H1 (cell line): Measurements from ENCODE around the gene SLC6A6. TPM values are rescaled to one million over a fixed set of nuclear protein-coding genes. Genes with fewer than 3 reads are reported as not detected.

Experiments
- CTCF ChIA-PET: fragments of 300-600 bp; sonication (Branson Sonifier 250); formaldehyde crosslinking; loops from one replicate; lab custom pipeline; 2021; ENCODE audit not compliant: partially characterized antibody; lab: Charles Lee
- POLR2A ChIA-PET: fragments of 300-600 bp; sonication (Branson Sonifier 250); formaldehyde crosslinking; loops from one replicate; lab custom pipeline; 2021; ENCODE audit warnings: inconsistent platforms; ENCODE audit not compliant: partially characterized antibody; lab: Charles Lee
- DNase-seq, 2 experiments: peaks; one replicate each; pipeline versions ENCODE4 v3.0.0 to v3.0.0-alpha.2; 2010 to 2022; ENCODE audit warnings: low spot score in 2 of 2, low read depth in 1 of 2, mixed read lengths in 1 of 2
- FAIRE-seq: peaks from 2 replicates; lab custom pipeline; 2011; peaks lifted over from hg19 to GRCh38; lab: Jason Lieb, UNC
- H2AFZ ChIP-seq: 2 replicates; pipeline ENCODE4 v1.8.1; 2012; ENCODE audit warnings: low read length, inconsistent platforms
- H2AK5ac ChIP-seq: 2 replicates; pipeline ENCODE4 v1.6.1; 2013; ENCODE audit warnings: low read depth, low read length
- H2BK120ac ChIP-seq: replicated peaks from 2 replicates; pipeline ENCODE3; 2013; ENCODE audit warnings: low read depth, low read length, inconsistent platforms
- H2BK12ac ChIP-seq: 2 replicates; pipeline ENCODE4 v1.6.1; 2013; ENCODE audit warnings: low read depth, low read length
- H2BK15ac ChIP-seq: 2 replicates; pipeline ENCODE4 v1.6.1; 2013; ENCODE audit warnings: low read length
- H2BK20ac ChIP-seq: 2 replicates; pipeline ENCODE4 v1.6.1; 2013; ENCODE audit warnings: low read length
- H2BK5ac ChIP-seq: 2 replicates; pipeline ENCODE4 v1.6.1; 2013; ENCODE audit warnings: low read depth, low read length
- H3K14ac ChIP-seq: 2 replicates; pipeline ENCODE4 v1.6.1; 2013; ENCODE audit warnings: inconsistent platforms; ENCODE audit not compliant: insufficient read length
- H3K18ac ChIP-seq: 2 replicates; pipeline ENCODE4 v1.6.1; 2013; ENCODE audit warnings: low read length; ENCODE audit errors: extremely low read depth
- H3K23ac ChIP-seq: 2 replicates; pipeline ENCODE4 v1.6.1; 2013; ENCODE audit warnings: inconsistent platforms; ENCODE audit not compliant: insufficient read length
- H3K23me2 ChIP-seq: 2 replicates; pipeline ENCODE4 v1.6.1; 2013; ENCODE audit warnings: low read depth, low read length
- H3K27ac ChIP-seq: 2 replicates; pipeline ENCODE4 v1.6.1; 2011; ENCODE audit warnings: low read depth, low read length, inconsistent platforms
- H3K27me3 ChIP-seq, 4 experiments: replicated peaks in 1 of 4; 1 replicate in 1 of 4; 2 replicates in 3 of 4; pipeline versions ENCODE4 v1.6.1 to v1.8.1; 2011 to 2013; ENCODE audit warnings: low read length in 3 of 4, mild to moderate bottlenecking in 3 of 4, inconsistent platforms in 2 of 4, mixed read lengths in 2 of 4, moderate library complexity in 1 of 4; ENCODE audit not compliant: control insufficient read depth in 3 of 4, insufficient read depth in 3 of 4; ENCODE audit errors: extremely low read depth in 1 of 4
- H3K36me3 ChIP-seq, 4 experiments: 2 replicates each; pipeline versions ENCODE4 v1.6.1 to v1.8.1; 2011 to 2013; ENCODE audit warnings: mild to moderate bottlenecking in 4 of 4, low read length in 3 of 4, moderate library complexity in 2 of 4, control low read depth in 1 of 4, inconsistent platforms in 1 of 4; ENCODE audit not compliant: insufficient read depth in 4 of 4, control insufficient read depth in 2 of 4
- H3K4ac ChIP-seq: replicated peaks from 2 replicates; pipeline ENCODE3; 2013; ENCODE audit warnings: low read length, low read depth, mixed read lengths, inconsistent platforms; ENCODE audit not compliant: insufficient read length
- H3K4me1 ChIP-seq, 4 experiments: replicated peaks in 1 of 4; 1 replicate in 1 of 4; 2 replicates in 3 of 4; pipeline versions ENCODE4 v1.6.1 to v1.8.1; 2011 to 2013; ENCODE audit warnings: low read length in 3 of 4, inconsistent platforms in 2 of 4, mixed read lengths in 1 of 4; ENCODE audit not compliant: insufficient read depth in 4 of 4, control insufficient read depth in 3 of 4
- H3K4me2 ChIP-seq, 2 experiments: 2 replicates each; pipeline versions ENCODE4 v1.6.1 to v1.8.1; 2011 to 2013; ENCODE audit warnings: low read depth in 2 of 2, low read length in 2 of 2, control low read depth in 1 of 2, inconsistent platforms in 1 of 2, mild to moderate bottlenecking in 1 of 2; ENCODE audit not compliant: insufficient read depth in 1 of 2
- H3K4me3 ChIP-seq, 4 experiments: fragments of 200-600, 300-600 bp in 1 of 4; sonication (generic), shearing (Covaris generic), sonication (Bioruptor Twin) in 1 of 4; 2 replicates each; pipeline versions ENCODE4 v1.5.1 to v1.8.1; 2011 to 2016; ENCODE audit warnings: low read length in 4 of 4, low read depth in 3 of 4, control low read depth in 2 of 4, inconsistent platforms in 2 of 4, mild to moderate bottlenecking in 2 of 4, mixed read lengths in 1 of 4, moderate library complexity in 1 of 4; ENCODE audit not compliant: insufficient read depth in 2 of 4; ENCODE audit errors: extremely low read depth in 1 of 4
- H3K56ac ChIP-seq: replicated peaks from 2 replicates; pipeline ENCODE3; 2013; ENCODE audit warnings: low read depth, mild to moderate bottlenecking, mixed read lengths, low read length, inconsistent platforms; ENCODE audit not compliant: insufficient read length
- H3K79me1 ChIP-seq: 2 replicates; pipeline ENCODE4 v1.6.1; 2013; ENCODE audit warnings: low read depth, low read length, control low read depth
- H3K79me2 ChIP-seq, 2 experiments: 2 replicates each; pipeline versions ENCODE4 v1.6.1 to v1.8.1; 2012 to 2013; ENCODE audit warnings: low read length in 2 of 2, mild to moderate bottlenecking in 2 of 2, inconsistent platforms in 1 of 2; ENCODE audit not compliant: insufficient read depth in 2 of 2, control insufficient read depth in 1 of 2
- H3K9ac ChIP-seq, 4 experiments: replicated peaks in 1 of 4; 1 replicate in 1 of 4; 2 replicates in 3 of 4; pipeline versions ENCODE4 v1.6.1 to v1.8.1; 2011 to 2013; ENCODE audit warnings: low read depth in 3 of 4, low read length in 3 of 4, control low read depth in 2 of 4, mild to moderate bottlenecking in 2 of 4, moderate library complexity in 2 of 4, inconsistent platforms in 1 of 4; ENCODE audit errors: extremely low read depth in 1 of 4
- H3K9me3 ChIP-seq, 2 experiments: 2 replicates each; pipeline versions ENCODE4 v1.6.1 to v1.8.1; 2012 to 2013; ENCODE audit warnings: mild to moderate bottlenecking in 2 of 2, moderate library complexity in 2 of 2, control low read depth in 1 of 2, inconsistent platforms in 1 of 2, low read depth in 1 of 2, low read length in 1 of 2, mixed read lengths in 1 of 2; ENCODE audit not compliant: insufficient read depth in 2 of 2
- H4K20me1 ChIP-seq, 2 experiments: replicated peaks in 1 of 2; 2 replicates each; pipeline versions ENCODE3 to v1.8.1; 2011 to 2013; ENCODE audit warnings: inconsistent platforms in 2 of 2, low read length in 2 of 2, mild to moderate bottlenecking in 1 of 2; ENCODE audit not compliant: insufficient read depth in 2 of 2, control insufficient read depth in 1 of 2
- H4K5ac ChIP-seq: 2 replicates; pipeline ENCODE4 v1.6.1; 2013; ENCODE audit warnings: low read length, low read depth, mixed read lengths, inconsistent platforms; ENCODE audit not compliant: insufficient read length
- H4K8ac ChIP-seq: 2 replicates; pipeline ENCODE4 v1.8.0; 2013; ENCODE audit warnings: mild to moderate bottlenecking, moderate library complexity, low read length, inconsistent platforms; ENCODE audit not compliant: insufficient read depth; ENCODE audit errors: extremely low read depth
- H4K91ac ChIP-seq: replicated peaks from 2 replicates; pipeline ENCODE3; 2013; ENCODE audit warnings: low read length, mixed read lengths, inconsistent platforms; ENCODE audit not compliant: insufficient read length
- HDAC2 ChIP-seq, 2 experiments: fragments of 300-600 bp in 1 of 2; sonication (generic) in 1 of 2; IDR thresholded peaks; 2 replicates each; pipeline ENCODE4 v1.6.1; 2011 to 2012; ENCODE audit warnings: low read depth in 2 of 2, low read length in 2 of 2, mild to moderate bottlenecking in 2 of 2, moderate library complexity in 2 of 2, borderline replicate concordance in 1 of 2, inconsistent platforms in 1 of 2
- KDM1A ChIP-seq: fragments of 200-600, 300-600 bp; sonication (generic); IDR thresholded peaks from 2 replicates; pipeline ENCODE4 v1.7.1; 2016; ENCODE audit warnings: mild to moderate bottlenecking, low read length, borderline replicate concordance
- RXRA ChIP-seq: IDR thresholded peaks from 2 replicates; pipeline ENCODE4 v1.6.1; 2011; ENCODE audit warnings: low read depth, mild to moderate bottlenecking, low read length, moderate library complexity; ENCODE audit not compliant: insufficient read depth
- SIRT6 ChIP-seq: IDR thresholded peaks from one replicate; pipeline ENCODE4 v1.7.1; 2012; ENCODE audit warnings: low read length, inconsistent platforms
- SIX5 ChIP-seq: IDR thresholded peaks from 2 replicates; pipeline ENCODE4 v1.6.1; 2011; ENCODE audit warnings: mild to moderate bottlenecking, low read depth, low read length
- SRF ChIP-seq: IDR thresholded peaks from 2 replicates; pipeline ENCODE4 v1.6.1; 2011; ENCODE audit warnings: mild to moderate bottlenecking, low read depth, low read length, moderate library complexity
- TAF7 ChIP-seq: optimal IDR thresholded peaks from 2 replicates; pipeline ENCODE3; 2011; ENCODE audit warnings: low read depth, mild to moderate bottlenecking, inconsistent platforms, low read length, moderate library complexity, borderline replicate concordance
- TBP ChIP-seq: IDR thresholded peaks from 2 replicates; pipeline ENCODE4 v1.6.1; 2011; ENCODE audit warnings: low read depth, low read length, improper control_type of control experiment
- USF2 ChIP-seq: IDR thresholded peaks from 2 replicates; pipeline ENCODE4 v1.6.1; 2011; ENCODE audit warnings: low read length, improper control_type of control experiment
- YY1 ChIP-seq: IDR thresholded peaks from 2 replicates; pipeline ENCODE4 v1.6.1; 2011; ENCODE audit warnings: low read depth, mild to moderate bottlenecking, low read length
- ZNF274 ChIP-seq: IDR thresholded peaks from 2 replicates; pipeline ENCODE4 v1.7.0; 2012; ENCODE audit warnings: low read length, borderline replicate concordance; ENCODE audit errors: extremely low read depth
- WGBS, 2 experiments: shearing (Covaris generic) in 1 of 2; methylation state at CpG; one replicate each; pipeline versions ENCODE4 v1.1.6 to v1.1.7; 2013 to 2015; ENCODE audit warnings: low lambda C conversion rate in 2 of 2, mixed read lengths in 2 of 2, inconsistent platforms in 1 of 2, low coverage in 1 of 2, missing lambda C conversion rate in 1 of 2; ENCODE audit not compliant: insufficient replicate concordance in 2 of 2, insufficient coverage in 1 of 2, insufficient read length in 1 of 2; ENCODE audit errors: extremely low coverage in 1 of 2, missing lambda C conversion rate in 1 of 2; 5-methylcytosine and 5-hydroxymethylcytosine counted together
- polyA plus RNA-seq, 7 experiments: library from polyadenylated mRNA; depleted of rRNA in 3 of 7; stranded (reverse) in 5 of 7; unstranded in 2 of 7; fragments of >200 nt in 5 of 7; fragments of 200-250 nt in 2 of 7; gene quantifications; 1 replicate in 5 of 7; 2 replicates in 1 of 7; 4 replicates in 1 of 7; pipeline versions ENCODE4 v1.2.1 to v1.2.3, GENCODE V29; 2011 to 2013; ENCODE audit warnings: missing spikeins in 2 of 7, mixed read lengths in 2 of 7
- total RNA-seq: library from RNA; stranded (reverse); fragmentation: NEBNext Ultra II Directional; extraction: Animal tissue kit (Norgen Biotek cat#: 25700); gene quantifications from 2 replicates; pipeline ENCODE4 v1.2.1, GENCODE V29; 2021

Gene SLC6A6
- total and polyA plus RNA-seq, 2 of the 8 experiments (the other 6 are each of a cell fraction or from before 2014, with no cell fraction given): 66.2 to 144 TPM

GRCh38 chr3:14423197-14423743 lies 20.9 kb downstream of the SLC6A6 start:
- Histone ChIP-seq H2BK5ac (peak overlapping the region; percentile 16; the same call in 1 of the 2 replicates), H3K36me3 (no peaks in the 10 kb centered on the region), H4K8ac (no peak overlapping the region), H3K79me1 (peaks cover 20% of the 10 kb centered on the region), H3K9me3 (no peaks in the 10 kb centered on the region), H2BK120ac (no peak overlapping the region), H3K9ac (no peak overlapping the region), H3K14ac (no peak overlapping the region), H3K4me2 (peak overlapping the region; percentile 50 to 63; a peak in 1 of 4 replicates), H3K4ac (peak overlapping the region; percentile 86), H3K18ac (peak overlapping the region; percentile 86; the same call in 1 of the 2 replicates), H4K91ac (peak overlapping the region; percentile 58), H4K5ac (peak overlapping the region; percentile 20), H2AFZ (no peak overlapping the region), H3K23me2 (no peaks in the 10 kb centered on the region), H4K20me1 (peaks cover 14 to 47% of the 10 kb centered on the region in 2 experiments), H2BK15ac (peak overlapping the region; percentile 84; the same call in 1 of the 2 replicates), H3K23ac (no peak overlapping the region), H2AK5ac (peak overlapping the region; percentile 54; the same call in 1 of the 2 replicates), H3K56ac (no peak overlapping the region), H2BK12ac (peak overlapping the region; percentile 92), H3K27ac (no peak overlapping the region), H3K4me3 (no peak overlapping the region), H3K27me3 (no peaks in the 10 kb centered on the region), H3K4me1 (peaks cover 23 to 52% (median 38%) of the 10 kb centered on the region in 4 experiments), H3K79me2 (peaks cover 3 to 79% of the 10 kb centered on the region in 2 experiments), H2BK20ac (peak overlapping the region; percentile 86; the same call in 1 of the 2 replicates)
- no peak for FAIRE-seq
- no peak for TF ChIP-seq YY1
- TF ChIP-seq USF2: no peak
- TF ChIP-seq SIRT6: no peak
- no peak for TF ChIP-seq SRF
- no peak for TF ChIP-seq ZNF274
- peak; percentile 78; the same call in 1 of the 2 replicates for TF ChIP-seq KDM1A
- no peak for TF ChIP-seq TAF7
- no peak for TF ChIP-seq TBP
- no peak for TF ChIP-seq SIX5
- peak in 1 of 2 experiments; percentile 55; a peak in 1 of 4 replicates for TF ChIP-seq HDAC2 (IDR thresholded peaks at IDR 0.05; ENCODE audit: borderline replicate concordance in 1 of 2, low read depth in 2 of 2, low read length in 2 of 2)
- no peak for TF ChIP-seq RXRA
- ChIA-PET CTCF (interaction anchor here (0.8 to 1.3 kb wide), 5 partner anchors 9 to 144 kb away, joined by 3 to 6 read pairs (median 4); no protein-coding TSS in a partner anchor), POLR2A (interaction anchor here (1.4 to 3.5 kb wide), 2 partner anchors 20 kb away, joined by 3 to 17 read pairs; partner anchors contain the start of gene SLC6A6)
- no peak for DNase-seq
- WGBS, 2 experiments: 74% methylated on average over 2 of the region's 2 CpGs; no CpG with 5 or more reads in 1 of the 2 experiments
